ENCODE measurements around the gene TMEM231. TPM values are rescaled to one million over a fixed set of nuclear protein-coding genes. Genes with fewer than 3 reads are reported as not detected.

Gene TMEM231
- total and polyA plus RNA-seq, 9 of the 15 experiments (the other 6 are each of a cell fraction or from before 2014, with no cell fraction given), result 1.6 to 27.6 (median 9.1) TPM

GRCh38 chr16:75565640-75566039 is 9.6 kb upstream of the TMEM231 start (continued):
- TF ChIP-seq MAX (CRISPR knock-in tag; IDR thresholded peaks at IDR 0.05), result no peak
- no peak for TF ChIP-seq ELK1 (CRISPR knock-in tag; IDR thresholded peaks at IDR 0.05)
- TF ChIP-seq NFYB (IDR thresholded peaks at IDR 0.05; ENCODE audit: extremely low read depth, insufficient read length), result no peak
- no peak for TF ChIP-seq KAT8 (IDR thresholded peaks at IDR 0.05; ENCODE audit: low read depth)
- no peak for TF ChIP-seq MYNN (IDR thresholded peaks at IDR 0.05)
- TF ChIP-seq MYNN (CRISPR knock-in tag; IDR thresholded peaks at IDR 0.05), result no peak
- TF ChIP-seq SP2 (IDR thresholded peaks at IDR 0.05; ENCODE audit: extremely low read depth, low read depth, low read length, poor library complexity, severe bottlenecking), result no peak
- peak; percentile 50; the same call in 1 of the 2 replicates for TF ChIP-seq NCOA1 (IDR thresholded peaks at IDR 0.05; ENCODE audit: low read depth)
- no peak for TF ChIP-seq PHF20 (IDR thresholded peaks at IDR 0.05; ENCODE audit: partially characterized antibody)
- TF ChIP-seq ZBTB11 (CRISPR knock-in tag; IDR thresholded peaks at IDR 0.05), result no peak
- no peak for TF ChIP-seq BCL6 (CRISPR knock-in tag; IDR thresholded peaks at IDR 0.05)
- no peak for TF ChIP-seq JUNB (CRISPR knock-in tag; conservative IDR thresholded peaks at IDR 0.05)
- TF ChIP-seq ELF4 (CRISPR knock-in tag; IDR thresholded peaks at IDR 0.05), result peak; percentile 79
- TF ChIP-seq ZNF398 (CRISPR knock-in tag; IDR thresholded peaks at IDR 0.05), result no peak
- TF ChIP-seq FOXK1 (CRISPR knock-in tag; IDR thresholded peaks at IDR 0.05; ENCODE audit: borderline replicate concordance), result no peak
- TF ChIP-seq RFX1 (IDR thresholded peaks at IDR 0.05), result no peak
- TF ChIP-seq HCFC1 (IDR thresholded peaks at IDR 0.05; ENCODE audit: low read depth, low read length), result no peak
- TF ChIP-seq CEBPZ (IDR thresholded peaks at IDR 0.05; ENCODE audit: borderline replicate concordance, low read depth, low read length), result no peak
- no peak for TF ChIP-seq DIDO1 (tag; IDR thresholded peaks at IDR 0.05; ENCODE audit: low read depth)
- no peak for TF ChIP-seq ARID1B (IDR thresholded peaks at IDR 0.05)
